Neural cell (in vitro differentiated cells): ENCODE results near the gene KIF19. TPM values are rescaled to one million over a fixed set of nuclear protein-coding genes. Genes with fewer than 3 reads are reported as not detected.
A peak's percentile ranks its signal among the peaks of the same experiment; 100 is the strongest.

ENCODE experiments used
- H2AFZ ChIP-seq: fragments of 200-600, 300-800 bp; sonication (generic), shearing (Covaris generic); 2 replicates; pipeline ENCODE4 v1.6.0; 2014; ENCODE audit warnings: low read depth, mild to moderate bottlenecking, antibody characterized with exemption, low read length, moderate library complexity
- H3F3A ChIP-seq: fragments of 200-600 bp; shearing (Covaris generic); 2 replicates; pipeline ENCODE4 v1.6.1; 2016; ENCODE audit warnings: mild to moderate bottlenecking, moderate library complexity, mixed read lengths, antibody characterized with exemption, low read length; ENCODE audit not compliant: insufficient read depth, poor library complexity, severe bottlenecking
- H3K27ac ChIP-seq: fragments of 200-600, 300-800 bp; sonication (generic), shearing (Covaris generic); 2 replicates; pipeline ENCODE4 v1.5.1; 2014; ENCODE audit warnings: mild to moderate bottlenecking, low read length, moderate library complexity
- H3K27me3 ChIP-seq: fragments of 300-800, 200-600 bp; sonication (generic), shearing (Covaris generic); 2 replicates; pipeline ENCODE4 v1.6.0; 2014; ENCODE audit warnings: mild to moderate bottlenecking, low read depth, low read length, moderate library complexity; ENCODE audit not compliant: insufficient read depth
- H3K36me3 ChIP-seq: fragments of 300-800, 200-600 bp; sonication (generic), shearing (Covaris generic); 2 replicates; pipeline ENCODE4 v1.5.1; 2014; ENCODE audit warnings: mild to moderate bottlenecking, antibody characterized with exemption, low read length, moderate library complexity; ENCODE audit not compliant: insufficient read depth
- H3K4me2 ChIP-seq: fragments of 300-800, 200-600 bp; sonication (generic), shearing (Covaris generic); 2 replicates; pipeline ENCODE4 v1.6.0; 2014; ENCODE audit warnings: mild to moderate bottlenecking, low read length
- H3K4me3 ChIP-seq: fragments of 300-800, 200-600 bp; sonication (generic), shearing (Covaris generic); 2 replicates; pipeline ENCODE4 v1.5.1; 2014; ENCODE audit warnings: mild to moderate bottlenecking, low read length, moderate library complexity
- H3K79me2 ChIP-seq: fragments of 200-600 bp; shearing (Covaris generic); replicated peaks from 2 replicates; pipeline ENCODE4 v1.6.0; 2014; ENCODE audit warnings: mild to moderate bottlenecking, low read length, moderate library complexity; ENCODE audit not compliant: insufficient read depth
- H3K9ac ChIP-seq: fragments of 300-800, 200-600 bp; sonication (generic), shearing (Covaris generic); 2 replicates; pipeline ENCODE4 v1.6.1; 2016; ENCODE audit warnings: mild to moderate bottlenecking, low read length, mixed read lengths
- H3K9me2 ChIP-seq: fragments of 200-600 bp; shearing (Covaris generic); 2 replicates; pipeline ENCODE4 v1.6.1; 2016; ENCODE audit warnings: mild to moderate bottlenecking, low read length, mixed read lengths; ENCODE audit not compliant: insufficient read depth
- H3K9me3 ChIP-seq: fragments of 200-600, 300-800 bp; sonication (generic), shearing (Covaris generic); 2 replicates; pipeline ENCODE4 v1.6.1; 2016; ENCODE audit warnings: mild to moderate bottlenecking, mixed run types, low read length, moderate library complexity, mixed read lengths
- H4K20me1 ChIP-seq: fragments of 200-600 bp; shearing (Covaris generic); 2 replicates; pipeline ENCODE4 v1.6.1; 2016; ENCODE audit warnings: mild to moderate bottlenecking, mixed run types; ENCODE audit not compliant: insufficient read depth
- EP300 ChIP-seq: fragments of 450-650 bp; conservative IDR thresholded peaks from 2 replicates; pipeline ENCODE4 v1.6.1; 2014; ENCODE audit warnings: antibody characterized with exemption, mild to moderate bottlenecking, moderate library complexity; ENCODE audit not compliant: poor library complexity, severe bottlenecking
- EZH2 ChIP-seq: fragments of 200-600, 300-800 bp; shearing (Covaris generic), sonication (generic); IDR thresholded peaks from 2 replicates; pipeline ENCODE4 v1.6.1; 2014; ENCODE audit warnings: antibody characterized with exemption, low read length, borderline replicate concordance, mild to moderate bottlenecking; ENCODE audit not compliant: insufficient read depth, poor library complexity, severe bottlenecking
- MXI1 ChIP-seq: fragments of 450-650 bp; conservative IDR thresholded peaks from 2 replicates; pipeline ENCODE4 v1.6.1; 2014; ENCODE audit warnings: antibody characterized with exemption, mild to moderate bottlenecking; ENCODE audit not compliant: poor library complexity, severe bottlenecking
- POLR2AphosphoS5 ChIP-seq: IDR thresholded peaks from 2 replicates; pipeline ENCODE4 v1.6.1; 2012
- RAD21 ChIP-seq: fragments of 450-650 bp; conservative IDR thresholded peaks from 2 replicates; pipeline ENCODE4 v1.6.1; 2014; ENCODE audit warnings: antibody characterized with exemption, mild to moderate bottlenecking, moderate library complexity
- REST ChIP-seq: IDR thresholded peaks from 2 replicates; pipeline ENCODE4 v1.6.1; 2012; ENCODE audit warnings: borderline replicate concordance
- SMC3 ChIP-seq: fragments of 450-650 bp; conservative IDR thresholded peaks from 2 replicates; pipeline ENCODE4 v1.6.1; 2014; ENCODE audit warnings: antibody characterized with exemption, mild to moderate bottlenecking, moderate library complexity; ENCODE audit not compliant: poor library complexity
- TAF1 ChIP-seq: IDR thresholded peaks from 2 replicates; pipeline ENCODE4 v1.6.1; 2012; ENCODE audit warnings: low read depth
- polyA plus RNA-seq: library from polyadenylated mRNA; depleted of rRNA; stranded (reverse); fragments of >200 nt; gene quantifications from 2 replicates; pipeline ENCODE4 v1.2.3, GENCODE V29; 2014
- TF ChIP-seq, protein P1 (sequence below): fragments of 450-650 bp; IDR thresholded peaks from 2 replicates; pipeline ENCODE4 v1.5.1; 2014; ENCODE audit warnings: antibody characterized with exemption, mild to moderate bottlenecking, moderate library complexity; ENCODE audit not compliant: poor library complexity, severe bottlenecking

The KIF19 gene
- polyA plus RNA-seq, 1 donor from 2014 or later = not detected

- no peaks in the 10 kb centered on the region for H3K36me3 ChIP-seq
- H3K9me2 ChIP-seq = no peaks in the 10 kb centered on the region
- no peaks in the 10 kb centered on the region for H3K9me3 ChIP-seq
- no peak overlapping the region for H3K27ac ChIP-seq
- no peak overlapping the region for H3K4me3 ChIP-seq
- no peak overlapping the region for H2AFZ ChIP-seq
- no peaks in the 10 kb centered on the region for H4K20me1 ChIP-seq
- no peak for TF ChIP-seq MXI1
- TF ChIP-seq EP300 = no peak
- no peak for TF ChIP-seq TAF1
- no peak for TF ChIP-seq RAD21
- TF ChIP-seq EZH2 = no peak
- no peak for TF ChIP-seq POLR2AphosphoS5
- TF ChIP-seq SMC3 = no peak
- TF ChIP-seq, protein P1, sequence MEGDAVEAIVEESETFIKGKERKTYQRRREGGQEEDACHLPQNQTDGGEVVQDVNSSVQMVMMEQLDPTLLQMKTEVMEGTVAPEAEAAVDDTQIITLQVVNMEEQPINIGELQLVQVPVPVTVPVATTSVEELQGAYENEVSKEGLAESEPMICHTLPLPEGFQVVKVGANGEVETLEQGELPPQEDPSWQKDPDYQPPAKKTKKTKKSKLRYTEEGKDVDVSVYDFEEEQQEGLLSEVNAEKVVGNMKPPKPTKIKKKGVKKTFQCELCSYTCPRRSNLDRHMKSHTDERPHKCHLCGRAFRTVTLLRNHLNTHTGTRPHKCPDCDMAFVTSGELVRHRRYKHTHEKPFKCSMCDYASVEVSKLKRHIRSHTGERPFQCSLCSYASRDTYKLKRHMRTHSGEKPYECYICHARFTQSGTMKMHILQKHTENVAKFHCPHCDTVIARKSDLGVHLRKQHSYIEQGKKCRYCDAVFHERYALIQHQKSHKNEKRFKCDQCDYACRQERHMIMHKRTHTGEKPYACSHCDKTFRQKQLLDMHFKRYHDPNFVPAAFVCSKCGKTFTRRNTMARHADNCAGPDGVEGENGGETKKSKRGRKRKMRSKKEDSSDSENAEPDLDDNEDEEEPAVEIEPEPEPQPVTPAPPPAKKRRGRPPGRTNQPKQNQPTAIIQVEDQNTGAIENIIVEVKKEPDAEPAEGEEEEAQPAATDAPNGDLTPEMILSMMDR = no peak
- no peak for TF ChIP-seq REST
- no peaks in the 10 kb centered on the region for H3K27me3 ChIP-seq
- H3K79me2 ChIP-seq = no peaks in the 10 kb centered on the region
- H3F3A ChIP-seq = no peaks in the 10 kb centered on the region
- no peak overlapping the region for H3K9ac ChIP-seq
- no peak overlapping the region for H3K4me2 ChIP-seq
Observed at GRCh38 chr17:74359916-74360315, 33.9 kb downstream of the KIF19 start.

DNA sequence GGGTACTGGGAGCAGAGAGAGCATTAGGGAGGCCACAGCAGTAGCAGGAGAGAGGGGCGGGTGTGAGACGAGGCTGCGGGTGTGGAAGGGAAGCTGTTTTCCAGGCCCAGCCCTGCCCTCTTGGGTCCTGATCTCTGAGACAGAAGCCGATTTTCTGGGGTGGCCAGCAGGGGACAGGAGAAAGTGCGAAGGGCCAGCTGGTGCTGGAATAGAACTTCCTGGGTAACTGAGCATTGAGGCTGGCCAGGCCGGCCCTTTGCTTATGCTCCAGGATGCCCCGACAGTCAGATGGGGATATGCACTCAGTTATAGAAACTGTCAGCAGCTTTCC, 34.8 kb downstream of the KIF19 start:
- no peaks in the 10 kb centered on the region for H4K20me1 ChIP-seq
- peak overlapping the region; percentile 52 for H3K4me3 ChIP-seq
- H3K4me2 ChIP-seq = no peak overlapping the region
- no peaks in the 10 kb centered on the region for H3F3A ChIP-seq
- H3K79me2 ChIP-seq = no peaks in the 10 kb centered on the region
- TF ChIP-seq SMC3 = no peak
- no peak for TF ChIP-seq POLR2AphosphoS5
- no peak for TF ChIP-seq MXI1
- TF ChIP-seq TAF1 = no peak
- no peak for TF ChIP-seq EP300
- no peak for TF ChIP-seq RAD21
- TF ChIP-seq REST = no peak
- no peak for TF ChIP-seq EZH2
- TF ChIP-seq, protein P1 = no peak
- H3K27me3 ChIP-seq = no peaks in the 10 kb centered on the region
- H3K9me2 ChIP-seq = no peaks in the 10 kb centered on the region
- peak overlapping the region; percentile 20 for H3K27ac ChIP-seq
- H2AFZ ChIP-seq = peak overlapping the region; percentile 32
- H3K36me3 ChIP-seq = no peaks in the 10 kb centered on the region
- peak overlapping the region; percentile 51 for H3K9ac ChIP-seq
- no peaks in the 10 kb centered on the region for H3K9me3 ChIP-seq
